ENCODE measurements around the gene SAMD11.

The SAMD11 gene

GRCh38 chr1:940107-941014, 16.6 kb downstream of the SAMD11 start:
- peak; percentile 50 for DNase-seq (ENCODE audit: low read depth)
- no peak for TF ChIP-seq CTCF (IDR thresholded peaks at IDR 0.05; ENCODE audit: low read depth, low read length, missing control alignments)
- in situ Hi-C loops (cut with HindIII; ENCODE audit: low sequenced_read_pairs) = no loop called here
- H3K4me3 ChIP-seq (ENCODE audit: low read depth, low read length) = peak overlapping the region; percentile 12

- in situ Hi-C loops (cut with HindIII; ENCODE audit: low sequenced_read_pairs) = no loop called here
- H3K4me3 ChIP-seq (ENCODE audit: low read depth, low read length) = peak overlapping the region; percentile 12
- no peak for DNase-seq (ENCODE audit: low read depth)
- TF ChIP-seq CTCF (IDR thresholded peaks at IDR 0.05; ENCODE audit: low read depth, low read length, missing control alignments) = no peak
Observed at GRCh38 chr1:941015-941587, 17.4 kb downstream of the SAMD11 start.

DNA sequence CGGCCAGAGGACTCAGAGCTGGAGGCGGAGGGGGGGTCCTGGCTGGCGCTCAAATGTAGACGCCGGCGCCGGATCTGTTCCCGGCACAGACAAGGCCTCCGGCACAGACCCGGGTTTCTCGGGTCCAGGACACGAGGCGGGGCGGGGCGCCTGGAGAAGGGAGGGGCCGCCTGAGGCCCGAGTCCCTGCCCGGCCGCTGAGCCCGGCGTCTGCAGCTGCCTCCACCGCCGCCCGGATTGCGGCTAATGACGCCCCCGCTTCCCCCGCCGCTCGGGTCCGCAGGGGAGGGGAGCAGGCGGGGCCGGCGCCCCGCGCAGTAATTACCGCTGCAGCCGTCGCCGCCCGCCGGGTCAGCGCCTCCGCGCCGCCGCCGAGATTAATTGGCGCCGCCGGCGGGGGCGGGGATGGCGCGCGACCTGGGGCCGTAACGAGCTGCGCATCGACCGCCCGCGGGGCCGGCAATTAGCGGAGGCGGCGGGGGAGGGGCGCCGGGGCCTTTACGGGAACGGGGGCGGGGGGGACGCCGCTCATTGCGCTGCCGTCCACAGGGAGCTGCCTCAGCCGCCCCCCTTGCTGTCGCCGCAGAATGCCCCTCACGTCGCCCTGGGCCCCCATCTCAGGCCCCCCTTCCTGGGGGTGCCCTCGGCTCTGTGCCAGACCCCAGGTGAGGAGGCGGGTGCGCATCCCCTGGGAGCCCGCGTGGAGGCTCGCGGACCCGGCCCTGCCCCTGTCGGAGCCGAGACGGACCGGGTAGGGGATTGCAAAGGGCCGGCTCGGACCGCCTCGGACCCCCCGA, 18.1 kb downstream of the SAMD11 start:
- H3K4me3 ChIP-seq (ENCODE audit: low read depth, low read length) = peak overlapping the region; percentile 42
- in situ Hi-C loops (cut with HindIII; ENCODE audit: low sequenced_read_pairs) = no loop called here
- DNase-seq (ENCODE audit: low read depth) = peak; percentile 73
- TF ChIP-seq CTCF (IDR thresholded peaks at IDR 0.05; ENCODE audit: low read depth, low read length, missing control alignments) = no peak

DNA sequence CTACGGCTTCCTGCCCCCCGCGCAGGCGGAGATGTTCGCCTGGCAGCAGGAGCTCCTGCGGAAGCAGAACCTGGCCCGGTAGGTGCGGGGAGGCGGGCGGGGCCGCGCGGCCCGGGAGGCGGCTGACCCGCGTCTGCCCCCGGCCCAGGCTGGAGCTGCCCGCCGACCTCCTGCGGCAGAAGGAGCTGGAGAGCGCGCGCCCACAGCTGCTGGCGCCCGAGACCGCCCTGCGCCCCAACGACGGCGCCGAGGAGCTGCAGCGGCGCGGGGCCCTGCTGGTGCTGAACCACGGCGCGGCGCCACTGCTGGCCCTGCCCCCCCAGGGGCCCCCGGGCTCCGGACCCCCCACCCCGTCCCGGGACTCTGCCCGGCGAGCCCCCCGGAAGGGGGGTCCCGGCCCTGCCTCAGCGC, 18.7 kb downstream of the SAMD11 start:
- in situ Hi-C loops (cut with HindIII; ENCODE audit: low sequenced_read_pairs) = no loop called here
- DNase-seq (ENCODE audit: low read depth) = no peak
- TF ChIP-seq CTCF (IDR thresholded peaks at IDR 0.05; ENCODE audit: low read depth, low read length, missing control alignments) = no peak
- H3K4me3 ChIP-seq (ENCODE audit: low read depth, low read length) = peak overlapping the region; percentile 42

GRCh38 chr1:942864-943533, 19.3 kb downstream of the SAMD11 start:
- TF ChIP-seq CTCF (IDR thresholded peaks at IDR 0.05; ENCODE audit: low read depth, low read length, missing control alignments) = no peak
- H3K4me3 ChIP-seq (ENCODE audit: low read depth, low read length) = peak overlapping the region; percentile 42
- peak; percentile 27 for DNase-seq (ENCODE audit: low read depth)
- in situ Hi-C loops (cut with HindIII; ENCODE audit: low sequenced_read_pairs) = no loop called here
